GM12878 (cell line): ENCODE data around the gene SMIM28. TPM values are rescaled to one million over a fixed set of nuclear protein-coding genes. Genes with fewer than 3 reads are reported as not detected.

Experiments
- ATAC-seq: fragments of 200-7000 bp; cut with Tn5 transposase; 3 replicates; pipeline ENCODE4 v1.9.1; 2020; ENCODE audit warnings: mild to moderate bottlenecking, moderate library complexity
- BruUV-seq: library from RNA; stranded (reverse); fragments of 400-500 nt; replicated peaks from 2 replicates; lab custom pipeline; 2021; lab: Mats Ljungman, UMichigan
- CTCF ChIA-PET: fragments of 300-600 bp; sonication (Branson Sonifier 250); formaldehyde crosslinking; extraction: SDS; loops from one replicate; lab custom pipeline; 2021; ENCODE audit warnings: inconsistent platforms; lab: Yijun Ruan, JAX
- POLR2A ChIA-PET: fragments of 350-600 bp; formaldehyde crosslinking; extraction: SDS; loops from one replicate; lab custom pipeline; 2021; ENCODE audit warnings: inconsistent platforms; lab: Charles Lee
- RAD21 ChIA-PET: fragments of 300-600 bp; sonication (Branson Sonifier 250); formaldehyde crosslinking; loops from one replicate; lab custom pipeline; 2023; ENCODE audit warnings: antibody characterized with exemption; ENCODE audit not compliant: unreplicated experiment; lab: Charles Lee
- SMC1A ChIA-PET: fragments of 300-600 bp; sonication (Branson Sonifier 250); formaldehyde crosslinking; loops from one replicate; lab custom pipeline; 2023; ENCODE audit not compliant: unreplicated experiment, uncharacterized antibody; lab: Charles Lee
- DNase-seq: peaks from one replicate; pipeline ENCODE4 v3.0.0-alpha.2; 2011; ENCODE audit warnings: low read depth, low spot score
- FAIRE-seq: peaks from 3 replicates; lab custom pipeline; 2011; peaks lifted over from hg19 to GRCh38; lab: Jason Lieb, UNC
- H2AFZ ChIP-seq: 2 replicates; pipeline ENCODE4 v1.6.0; 2011; ENCODE audit warnings: low read depth, low read length, control low read depth; ENCODE audit not compliant: control insufficient read depth
- H3K27ac ChIP-seq: 2 replicates; pipeline ENCODE4 v1.5.1; 2011; ENCODE audit warnings: control low read depth; ENCODE audit not compliant: control insufficient read depth, insufficient read depth
- H3K27me3 ChIP-seq, 2 experiments: replicated peaks in 1 of 2; 2 replicates each; pipeline versions ENCODE4 v1.6.0 to v1.6.1; 2011; ENCODE audit warnings: low read length in 1 of 2; ENCODE audit not compliant: control insufficient read depth in 2 of 2, insufficient read depth in 2 of 2
- H3K36me3 ChIP-seq, 2 experiments: 2 replicates each; pipeline ENCODE4 v1.5.1; 2011; ENCODE audit warnings: low read length in 1 of 2; ENCODE audit not compliant: control insufficient read depth in 2 of 2, insufficient read depth in 2 of 2
- H3K4me1 ChIP-seq: 2 replicates; pipeline ENCODE4 v1.6.1; 2011; ENCODE audit warnings: mild to moderate bottlenecking, low read length, moderate library complexity, mixed read lengths; ENCODE audit not compliant: control insufficient read depth, insufficient read depth
- H3K4me2 ChIP-seq: 2 replicates; pipeline ENCODE4 v1.6.0; 2011; ENCODE audit warnings: control low read depth; ENCODE audit not compliant: control insufficient read depth, insufficient read depth
- H3K4me3 ChIP-seq: fragments of 200-600 bp; sonication (generic); 2 replicates; pipeline ENCODE4 v1.5.1; 2016
- H3K79me2 ChIP-seq: 2 replicates; pipeline ENCODE4 v1.6.0; 2011; ENCODE audit warnings: low read length; ENCODE audit not compliant: control insufficient read depth, insufficient read depth
- H3K9ac ChIP-seq: 2 replicates; pipeline ENCODE4 v1.8.0; 2011; ENCODE audit warnings: low read length, control low read depth, mixed read lengths; ENCODE audit not compliant: control insufficient read depth, insufficient read depth
- H3K9me3 ChIP-seq: replicated peaks from 3 replicates; pipeline ENCODE4 v1.5.1; 2011; ENCODE audit warnings: mild to moderate bottlenecking, low read length; ENCODE audit not compliant: control insufficient read depth, insufficient read depth
- H4K20me1 ChIP-seq: 2 replicates; pipeline ENCODE4 v1.6.0; 2011; ENCODE audit not compliant: control insufficient read depth, insufficient read depth
- BHLHE40 ChIP-seq, 2 experiments: fragments of 450-650 bp in 1 of 2; IDR thresholded peaks; 2 replicates each; pipeline ENCODE4 v1.6.1; 2011 to 2017; ENCODE audit warnings: low read depth in 2 of 2, borderline replicate concordance in 1 of 2, improper control_type of control experiment in 1 of 2, low read length in 1 of 2, mild to moderate bottlenecking in 1 of 2
- KLF5 ChIP-seq: fragments of 450-650 bp; IDR thresholded peaks from 2 replicates; pipeline ENCODE4 v1.6.1; 2014; ENCODE audit warnings: mild to moderate bottlenecking; ENCODE audit not compliant: partially characterized antibody
- MTA2 ChIP-seq: fragments of 450-650 bp; IDR thresholded peaks from 2 replicates; pipeline ENCODE4 v1.6.1; 2016; ENCODE audit warnings: low read depth, mild to moderate bottlenecking, moderate library complexity
- SREBF2 ChIP-seq: IDR thresholded peaks from 2 replicates; pipeline ENCODE4 v1.6.1; 2012; ENCODE audit warnings: mild to moderate bottlenecking, low read length
- WGBS: methylation state at CpG from one replicate; pipeline ENCODE4 v1.1.6; 2016; ENCODE audit warnings: low lambda C conversion rate; ENCODE audit not compliant: insufficient replicate concordance, insufficient coverage; ENCODE audit errors: missing lambda C conversion rate; 5-methylcytosine and 5-hydroxymethylcytosine counted together
- in situ Hi-C: fragments of 300-500 bp; cut with MboI; formaldehyde crosslinking; loops from 9 replicates; pipeline ENCODE4 v1.14.3; 2018; ENCODE audit warnings: mixed read lengths
- intact Hi-C: fragments of 100-400 bp; cut with micrococcal nuclease; formaldehyde crosslinking; loops from one replicate; pipeline ENCODE4 v1.14.2; 2022; ENCODE audit not compliant: unreplicated experiment
- polyA plus RNA-seq, 11 experiments: library from polyadenylated mRNA; depleted of rRNA in 4 of 11; unstranded in 6 of 11; stranded (reverse) in 5 of 11; fragments of >200 nt; fragmentation: Nextera tagmentation in 4 of 11; fragmentation: Illumina TruSeq in 1 of 11; extraction: Ambion mirVana in 4 of 11; extraction: Trizol in 1 of 11; gene quantifications; 1 replicate in 1 of 11; 2 replicates in 10 of 11; pipeline versions ENCODE4 v1.2.1 to v1.2.3, GENCODE V29; 2011 to 2016; ENCODE audit warnings: inconsistent platforms in 2 of 11, missing spikeins in 2 of 11, low read depth in 1 of 11
- total RNA-seq, 4 experiments: library from RNA; depleted of rRNA in 3 of 4; stranded (reverse); fragments of >200 nt in 3 of 4; fragmentation: Illumina TruSeq in 1 of 4; extraction: Trizol in 1 of 4; gene quantifications; 2 replicates each; pipeline versions ENCODE4 v1.2.1 to v1.2.3, GENCODE V29; 2013 to 2021
- TF ChIP-seq, protein P1 (sequence below): fragments of 450-650 bp; IDR thresholded peaks from 2 replicates; pipeline ENCODE4 v1.6.1; 2017; ENCODE audit warnings: low read depth, mild to moderate bottlenecking, moderate library complexity
- TF ChIP-seq, protein P2 (sequence below): fragments of 150-350 bp; IDR thresholded peaks from 2 replicates; pipeline ENCODE4 v1.6.1; 2014; ENCODE audit warnings: mild to moderate bottlenecking, low read depth, low read length
- TF ChIP-seq, protein P3 (sequence below), 3 experiments: IDR thresholded peaks in 2 of 3; conservative IDR thresholded peaks in 1 of 3; 2 replicates each; pipeline ENCODE4 v1.5.1; 2011; ENCODE audit warnings: low read depth in 3 of 3, low read length in 3 of 3, mild to moderate bottlenecking in 3 of 3, control low read depth in 2 of 3, moderate library complexity in 2 of 3, inconsistent platforms in 1 of 3, mixed read lengths in 1 of 3; ENCODE audit not compliant: control insufficient read depth in 2 of 3, insufficient read depth in 1 of 3; ENCODE audit errors: extremely low read depth in 1 of 3
- TF ChIP-seq, protein P4 (sequence below): fragments of 450-650 bp; IDR thresholded peaks from 2 replicates; pipeline ENCODE4 v1.6.1; 2016; ENCODE audit warnings: mild to moderate bottlenecking, moderate library complexity, borderline replicate concordance

The SMIM28 gene
- total and polyA plus RNA-seq, 10 of the 15 experiments (the other 5 are each of a cell fraction or from before 2014, with no cell fraction given), result not detected

DNA sequence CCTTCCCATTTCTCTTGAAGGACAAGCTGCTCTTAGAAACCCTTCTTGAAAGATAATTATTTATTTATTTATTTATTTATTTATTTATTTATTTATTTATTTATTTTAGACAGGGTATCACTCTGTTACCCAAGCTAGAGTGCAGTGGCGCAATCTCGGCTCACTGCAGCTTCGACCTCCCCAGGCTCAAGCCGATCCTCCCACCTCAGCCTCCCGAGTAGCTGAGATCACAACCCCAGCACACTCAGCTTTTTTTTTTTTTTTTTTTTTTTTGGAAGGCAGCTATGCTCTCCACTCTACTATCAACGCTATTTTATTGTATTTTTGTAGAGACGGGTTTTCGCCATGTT, 25.1 kb downstream of the SMIM28 start (continued):
- TF ChIP-seq, protein P1, sequence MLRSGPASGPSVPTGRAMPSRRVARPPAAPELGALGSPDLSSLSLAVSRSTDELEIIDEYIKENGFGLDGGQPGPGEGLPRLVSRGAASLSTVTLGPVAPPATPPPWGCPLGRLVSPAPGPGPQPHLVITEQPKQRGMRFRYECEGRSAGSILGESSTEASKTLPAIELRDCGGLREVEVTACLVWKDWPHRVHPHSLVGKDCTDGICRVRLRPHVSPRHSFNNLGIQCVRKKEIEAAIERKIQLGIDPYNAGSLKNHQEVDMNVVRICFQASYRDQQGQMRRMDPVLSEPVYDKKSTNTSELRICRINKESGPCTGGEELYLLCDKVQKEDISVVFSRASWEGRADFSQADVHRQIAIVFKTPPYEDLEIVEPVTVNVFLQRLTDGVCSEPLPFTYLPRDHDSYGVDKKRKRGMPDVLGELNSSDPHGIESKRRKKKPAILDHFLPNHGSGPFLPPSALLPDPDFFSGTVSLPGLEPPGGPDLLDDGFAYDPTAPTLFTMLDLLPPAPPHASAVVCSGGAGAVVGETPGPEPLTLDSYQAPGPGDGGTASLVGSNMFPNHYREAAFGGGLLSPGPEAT, result no peak
- TF ChIP-seq, protein P2, sequence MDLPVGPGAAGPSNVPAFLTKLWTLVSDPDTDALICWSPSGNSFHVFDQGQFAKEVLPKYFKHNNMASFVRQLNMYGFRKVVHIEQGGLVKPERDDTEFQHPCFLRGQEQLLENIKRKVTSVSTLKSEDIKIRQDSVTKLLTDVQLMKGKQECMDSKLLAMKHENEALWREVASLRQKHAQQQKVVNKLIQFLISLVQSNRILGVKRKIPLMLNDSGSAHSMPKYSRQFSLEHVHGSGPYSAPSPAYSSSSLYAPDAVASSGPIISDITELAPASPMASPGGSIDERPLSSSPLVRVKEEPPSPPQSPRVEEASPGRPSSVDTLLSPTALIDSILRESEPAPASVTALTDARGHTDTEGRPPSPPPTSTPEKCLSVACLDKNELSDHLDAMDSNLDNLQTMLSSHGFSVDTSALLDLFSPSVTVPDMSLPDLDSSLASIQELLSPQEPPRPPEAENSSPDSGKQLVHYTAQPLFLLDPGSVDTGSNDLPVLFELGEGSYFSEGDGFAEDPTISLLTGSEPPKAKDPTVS, result no peak
- no peak for TF ChIP-seq KLF5

DNA sequence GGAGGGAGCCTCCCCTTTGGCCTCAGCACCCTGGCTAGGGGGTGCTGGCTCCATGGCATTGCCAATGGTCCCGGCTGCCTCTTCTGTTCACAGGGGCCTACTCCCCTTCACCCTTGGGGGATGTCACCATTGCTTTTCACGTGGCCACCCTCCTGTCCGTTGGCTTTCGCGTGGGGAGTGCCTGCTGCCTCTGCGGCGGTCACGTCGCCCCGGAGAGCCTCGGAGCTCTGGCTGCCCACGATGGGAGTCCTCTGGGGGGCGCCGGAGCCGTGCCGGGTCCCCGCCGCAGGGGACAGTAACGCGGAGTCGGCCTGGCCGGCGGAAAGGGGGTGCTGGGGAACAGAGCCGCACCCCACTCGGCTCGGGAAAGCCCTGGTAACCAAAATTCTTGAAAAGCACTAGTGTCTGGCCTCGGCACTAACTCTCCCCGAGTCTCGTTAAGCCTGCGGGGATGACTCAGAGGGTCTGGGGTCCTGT, 25.7 kb downstream of the SMIM28 start:
- peaks cover 0 to 3% of the 10 kb centered on the region in 2 experiments; a peak in 1 of 4 replicates for H3K36me3 ChIP-seq
- ATAC-seq, result peak; percentile 48
- peak overlapping the region; percentile 75 for H3K9ac ChIP-seq
- H3K27ac ChIP-seq, result peak overlapping the region; percentile 61
- SMC1A ChIA-PET, result interaction anchor here (1.3 to 4.4 kb wide), 2 partner anchors 46 to 106 kb away, joined by 3 to 34 read pairs; no protein-coding TSS in a partner anchor
- intact Hi-C loops, result loop anchor here (5.0 kb wide), 1 partner anchor 116 kb away; no protein-coding TSS in a partner anchor
- WGBS, result 3% methylated on average over 29 of the region's 30 CpGs
- no TSS peak for BruUV-seq
- no peaks in the 10 kb centered on the region for H3K79me2 ChIP-seq
- peak overlapping the region; percentile 97 for H3K4me2 ChIP-seq
- CTCF ChIA-PET, result interaction anchor here (0.6 to 2.7 kb wide), 15 partner anchors 10 to 288 kb away, joined by 3 to 24 read pairs (median 3); no protein-coding TSS in a partner anchor
- FAIRE-seq, result no peak
- H3K4me1 ChIP-seq, result peaks cover 3% of the 10 kb centered on the region; the same call in 1 of the 2 replicates
- POLR2A ChIA-PET, result interaction anchor here (0.6 to 1.0 kb wide), 2 partner anchors 52 to 178 kb away, joined by 3 to 4 read pairs; no protein-coding TSS in a partner anchor
- no peak for DNase-seq
- no peaks in the 10 kb centered on the region for H4K20me1 ChIP-seq
- peak overlapping the region; percentile 87 for H3K4me3 ChIP-seq
- H3K27me3 ChIP-seq, result no peaks in the 10 kb centered on the region
- in situ Hi-C loops, result no loop called here
- RAD21 ChIA-PET, result interaction anchor here (0.8 to 4.4 kb wide), 6 partner anchors 27 to 287 kb away, joined by 3 to 26 read pairs (median 4); no protein-coding TSS in a partner anchor
- H3K9me3 ChIP-seq, result no peaks in the 10 kb centered on the region
- H2AFZ ChIP-seq, result peak overlapping the region; percentile 96
- TF ChIP-seq MTA2 (0 out of 2 replicates have a peak, but pooled peaks have one; percentile 10), SREBF2 (no peak), BHLHE40 (IDR thresholded peaks at IDR 0.05; ENCODE audit: borderline replicate concordance in 1 of 2, low read depth in 2 of 2, low read length in 1 of 2) (peak in 1 of 2 experiments; percentile 19; a peak in 1 of 4 replicates)
- TF ChIP-seq, protein P3, sequence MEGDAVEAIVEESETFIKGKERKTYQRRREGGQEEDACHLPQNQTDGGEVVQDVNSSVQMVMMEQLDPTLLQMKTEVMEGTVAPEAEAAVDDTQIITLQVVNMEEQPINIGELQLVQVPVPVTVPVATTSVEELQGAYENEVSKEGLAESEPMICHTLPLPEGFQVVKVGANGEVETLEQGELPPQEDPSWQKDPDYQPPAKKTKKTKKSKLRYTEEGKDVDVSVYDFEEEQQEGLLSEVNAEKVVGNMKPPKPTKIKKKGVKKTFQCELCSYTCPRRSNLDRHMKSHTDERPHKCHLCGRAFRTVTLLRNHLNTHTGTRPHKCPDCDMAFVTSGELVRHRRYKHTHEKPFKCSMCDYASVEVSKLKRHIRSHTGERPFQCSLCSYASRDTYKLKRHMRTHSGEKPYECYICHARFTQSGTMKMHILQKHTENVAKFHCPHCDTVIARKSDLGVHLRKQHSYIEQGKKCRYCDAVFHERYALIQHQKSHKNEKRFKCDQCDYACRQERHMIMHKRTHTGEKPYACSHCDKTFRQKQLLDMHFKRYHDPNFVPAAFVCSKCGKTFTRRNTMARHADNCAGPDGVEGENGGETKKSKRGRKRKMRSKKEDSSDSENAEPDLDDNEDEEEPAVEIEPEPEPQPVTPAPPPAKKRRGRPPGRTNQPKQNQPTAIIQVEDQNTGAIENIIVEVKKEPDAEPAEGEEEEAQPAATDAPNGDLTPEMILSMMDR (IDR thresholded peaks at IDR 0.05 in 2 of 3, conservative IDR thresholded peaks at IDR 0.05 in 1 of 3; ENCODE audit: control insufficient read depth in 2 of 3, extremely low read depth in 1 of 3, insufficient read depth in 1 of 3, low read depth in 3 of 3, low read length in 3 of 3), result peak in 2 of 3 experiments; percentile 37 to 43; a peak in 4 of 6 replicates
- TF ChIP-seq, protein P4, sequence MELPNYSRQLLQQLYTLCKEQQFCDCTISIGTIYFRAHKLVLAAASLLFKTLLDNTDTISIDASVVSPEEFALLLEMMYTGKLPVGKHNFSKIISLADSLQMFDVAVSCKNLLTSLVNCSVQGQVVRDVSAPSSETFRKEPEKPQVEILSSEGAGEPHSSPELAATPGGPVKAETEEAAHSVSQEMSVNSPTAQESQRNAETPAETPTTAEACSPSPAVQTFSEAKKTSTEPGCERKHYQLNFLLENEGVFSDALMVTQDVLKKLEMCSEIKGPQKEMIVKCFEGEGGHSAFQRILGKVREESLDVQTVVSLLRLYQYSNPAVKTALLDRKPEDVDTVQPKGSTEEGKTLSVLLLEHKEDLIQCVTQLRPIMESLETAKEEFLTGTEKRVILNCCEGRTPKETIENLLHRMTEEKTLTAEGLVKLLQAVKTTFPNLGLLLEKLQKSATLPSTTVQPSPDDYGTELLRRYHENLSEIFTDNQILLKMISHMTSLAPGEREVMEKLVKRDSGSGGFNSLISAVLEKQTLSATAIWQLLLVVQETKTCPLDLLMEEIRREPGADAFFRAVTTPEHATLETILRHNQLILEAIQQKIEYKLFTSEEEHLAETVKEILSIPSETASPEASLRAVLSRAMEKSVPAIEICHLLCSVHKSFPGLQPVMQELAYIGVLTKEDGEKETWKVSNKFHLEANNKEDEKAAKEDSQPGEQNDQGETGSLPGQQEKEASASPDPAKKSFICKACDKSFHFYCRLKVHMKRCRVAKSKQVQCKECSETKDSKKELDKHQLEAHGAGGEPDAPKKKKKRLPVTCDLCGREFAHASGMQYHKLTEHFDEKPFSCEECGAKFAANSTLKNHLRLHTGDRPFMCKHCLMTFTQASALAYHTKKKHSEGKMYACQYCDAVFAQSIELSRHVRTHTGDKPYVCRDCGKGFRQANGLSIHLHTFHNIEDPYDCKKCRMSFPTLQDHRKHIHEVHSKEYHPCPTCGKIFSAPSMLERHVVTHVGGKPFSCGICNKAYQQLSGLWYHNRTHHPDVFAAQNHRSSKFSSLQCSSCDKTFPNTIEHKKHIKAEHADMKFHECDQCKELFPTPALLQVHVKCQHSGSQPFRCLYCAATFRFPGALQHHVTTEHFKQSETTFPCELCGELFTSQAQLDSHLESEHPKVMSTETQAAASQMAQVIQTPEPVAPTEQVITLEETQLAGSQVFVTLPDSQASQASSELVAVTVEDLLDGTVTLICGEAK, result peak; percentile 18; the same call in 1 of the 2 replicates
